Nephron progenitor cell (in vitro differentiated cells): ENCODE measurements around the gene NFIA.

Experiments used
- DNase-seq: peaks from one replicate; pipeline ENCODE4 v3.0.0; 2021
- H3K27ac Mint-ChIP-seq: 2 replicates; pipeline ENCODE4 v1.8.0; 2021; ENCODE audit warnings: mild to moderate bottlenecking, moderate library complexity, mixed read lengths
- H3K27me3 Mint-ChIP-seq: 2 replicates; pipeline ENCODE4 v1.8.0; 2021; ENCODE audit warnings: mild to moderate bottlenecking, low read depth, mixed read lengths; ENCODE audit not compliant: poor library complexity
- H3K36me3 Mint-ChIP-seq: 2 replicates; pipeline ENCODE4 v1.8.0; 2021; ENCODE audit warnings: low read depth, mixed read lengths
- H3K4me1 Mint-ChIP-seq: 2 replicates; pipeline ENCODE4 v1.8.0; 2021; ENCODE audit warnings: mixed read lengths
- H3K4me3 Mint-ChIP-seq: 2 replicates; pipeline ENCODE4 v1.8.0; 2021; ENCODE audit warnings: mild to moderate bottlenecking, moderate library complexity, mixed read lengths
- H3K9me3 Mint-ChIP-seq: 2 replicates; pipeline ENCODE4 v1.8.0; 2021; ENCODE audit warnings: mild to moderate bottlenecking, moderate library complexity, mixed read lengths
- TF ChIP-seq, protein P1 (sequence below): fragments of 200-600 bp; sonication (generic); IDR thresholded peaks from 2 replicates; pipeline ENCODE4 v1.5.0; 2021; ENCODE audit warnings: antibody characterized with exemption

Gene NFIA

DNA sequence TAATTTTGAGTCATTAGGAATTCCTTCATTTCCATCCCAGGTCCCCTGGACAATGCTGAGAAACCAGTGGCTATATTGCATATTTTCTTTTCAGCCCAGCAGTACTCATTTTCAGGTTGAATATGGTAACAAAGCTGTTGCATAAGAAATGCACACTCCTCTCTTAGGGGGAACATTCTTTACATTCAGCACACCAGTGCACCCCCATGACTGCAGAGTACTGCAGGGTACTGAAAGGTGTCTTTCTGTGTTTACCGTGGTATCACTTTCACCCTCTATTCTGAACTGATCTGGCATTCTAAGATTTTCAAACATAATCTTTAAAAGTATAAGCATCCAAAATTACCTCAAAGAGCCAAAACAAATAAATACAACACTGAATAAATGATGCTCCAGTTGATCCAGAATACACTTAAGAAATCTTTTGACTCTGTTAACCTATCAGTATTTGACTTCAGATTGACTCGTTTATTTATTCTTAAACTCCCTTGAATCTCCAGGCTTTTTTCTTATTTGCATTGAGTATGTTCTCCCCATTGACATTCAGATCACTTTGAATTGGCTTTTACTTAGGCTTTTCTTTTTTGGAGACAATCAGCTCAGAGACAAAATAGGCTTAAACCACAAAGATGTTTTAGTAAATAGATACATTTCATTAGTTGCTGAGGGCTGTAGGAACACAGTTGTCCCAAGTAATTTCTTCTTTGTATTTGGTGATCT lies 213.6 kb downstream of the NFIA start:
- no peak overlapping the region for H3K27ac Mint-ChIP-seq

DNA sequence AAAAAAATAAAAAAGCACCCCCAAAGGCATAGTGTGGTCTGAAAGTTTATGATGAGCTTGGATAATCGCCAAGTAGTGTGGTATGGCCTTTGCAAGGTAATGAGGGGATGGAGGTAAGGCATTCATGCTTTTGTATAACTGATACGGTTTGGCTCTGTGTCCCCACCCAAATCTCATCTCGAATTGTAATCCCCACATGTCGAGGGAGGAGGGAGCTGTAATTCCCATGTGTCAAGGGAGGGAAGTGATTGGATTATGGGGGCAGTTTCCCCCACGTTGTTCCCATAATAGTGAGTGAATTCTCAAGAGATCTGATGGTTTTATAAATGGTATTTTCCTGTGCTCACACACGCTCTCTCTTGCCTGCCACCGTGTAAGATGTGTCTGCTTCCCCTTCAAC lies 215.5 kb downstream of the NFIA start:
- Mint-ChIP-seq H3K4me1 (peaks cover 7% of the 10 kb centered on the region), H3K4me3 (no peak overlapping the region), H3K9me3 (peaks cover 9% of the 10 kb centered on the region), H3K27me3 (peaks cover 4% of the 10 kb centered on the region), H3K27ac (no peak overlapping the region), H3K36me3 (no peaks in the 10 kb centered on the region)
- TF ChIP-seq, protein P1, sequence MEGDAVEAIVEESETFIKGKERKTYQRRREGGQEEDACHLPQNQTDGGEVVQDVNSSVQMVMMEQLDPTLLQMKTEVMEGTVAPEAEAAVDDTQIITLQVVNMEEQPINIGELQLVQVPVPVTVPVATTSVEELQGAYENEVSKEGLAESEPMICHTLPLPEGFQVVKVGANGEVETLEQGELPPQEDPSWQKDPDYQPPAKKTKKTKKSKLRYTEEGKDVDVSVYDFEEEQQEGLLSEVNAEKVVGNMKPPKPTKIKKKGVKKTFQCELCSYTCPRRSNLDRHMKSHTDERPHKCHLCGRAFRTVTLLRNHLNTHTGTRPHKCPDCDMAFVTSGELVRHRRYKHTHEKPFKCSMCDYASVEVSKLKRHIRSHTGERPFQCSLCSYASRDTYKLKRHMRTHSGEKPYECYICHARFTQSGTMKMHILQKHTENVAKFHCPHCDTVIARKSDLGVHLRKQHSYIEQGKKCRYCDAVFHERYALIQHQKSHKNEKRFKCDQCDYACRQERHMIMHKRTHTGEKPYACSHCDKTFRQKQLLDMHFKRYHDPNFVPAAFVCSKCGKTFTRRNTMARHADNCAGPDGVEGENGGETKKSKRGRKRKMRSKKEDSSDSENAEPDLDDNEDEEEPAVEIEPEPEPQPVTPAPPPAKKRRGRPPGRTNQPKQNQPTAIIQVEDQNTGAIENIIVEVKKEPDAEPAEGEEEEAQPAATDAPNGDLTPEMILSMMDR, result no peak
- DNase-seq, result no peak

More for the DNA sequence above, 213.6 kb downstream of the NFIA start:
- no peak overlapping the region for H3K4me3 Mint-ChIP-seq
- H3K36me3 Mint-ChIP-seq, result no peaks in the 10 kb centered on the region
- H3K4me1 Mint-ChIP-seq, result no peaks in the 10 kb centered on the region
- peaks cover 9% of the 10 kb centered on the region for H3K9me3 Mint-ChIP-seq
- TF ChIP-seq, protein P1, result no peak
- peaks cover 4% of the 10 kb centered on the region for H3K27me3 Mint-ChIP-seq
- no peak for DNase-seq

DNA sequence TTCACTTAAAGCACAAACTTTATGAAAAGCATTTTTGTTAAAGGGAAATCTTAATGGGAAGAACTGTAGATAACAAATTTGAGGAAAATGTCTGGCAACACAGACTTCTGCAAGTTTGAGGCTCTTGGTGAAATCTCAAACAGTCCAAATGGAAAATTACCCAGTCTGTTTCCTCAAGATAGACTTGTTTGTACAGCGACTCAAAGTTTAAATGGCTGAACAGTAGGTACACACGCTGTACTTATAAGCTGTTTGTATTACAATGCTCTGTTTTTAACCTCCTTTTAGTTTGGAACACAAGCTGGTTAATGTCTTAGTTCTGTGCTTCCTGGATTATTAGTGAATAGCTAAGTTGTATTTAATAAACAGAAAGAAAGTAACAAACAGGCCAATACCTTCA lies 217.1 kb downstream of the NFIA start:
- H3K4me1 Mint-ChIP-seq, result peaks cover 7% of the 10 kb centered on the region
- no peaks in the 10 kb centered on the region for H3K36me3 Mint-ChIP-seq
- TF ChIP-seq, protein P1, result no peak
- no peak overlapping the region for H3K27ac Mint-ChIP-seq
- H3K9me3 Mint-ChIP-seq, result peaks cover 9% of the 10 kb centered on the region
- H3K27me3 Mint-ChIP-seq, result peaks cover 4% of the 10 kb centered on the region
- DNase-seq, result no peak
- no peak overlapping the region for H3K4me3 Mint-ChIP-seq

DNA sequence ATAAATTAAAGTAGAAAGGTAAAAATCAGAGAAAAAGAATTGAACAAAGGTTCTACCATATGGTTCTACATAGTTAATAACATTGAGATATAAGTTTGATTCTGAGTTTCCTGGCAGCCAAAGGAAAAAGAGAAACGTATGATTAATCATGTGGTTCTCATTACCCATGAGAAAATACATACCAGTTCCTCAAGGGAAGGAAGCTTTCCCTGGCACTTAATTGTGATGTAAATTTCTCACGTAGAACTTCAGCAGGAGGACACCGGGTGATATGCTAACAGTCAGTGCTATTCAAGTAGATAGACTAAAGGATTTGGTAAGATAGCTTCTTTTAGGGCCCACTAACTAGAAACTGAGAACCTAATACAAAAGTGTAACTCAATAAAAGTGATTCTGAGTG lies 218.5 kb downstream of the NFIA start:
- Mint-ChIP-seq H3K27me3 (peaks cover 4% of the 10 kb centered on the region), H3K4me1 (peaks cover 7% of the 10 kb centered on the region), H3K4me3 (no peak overlapping the region), H3K9me3 (peaks cover 9% of the 10 kb centered on the region), H3K27ac (no peak overlapping the region), H3K36me3 (no peaks in the 10 kb centered on the region)
- TF ChIP-seq, protein P1, result no peak
- no peak for DNase-seq

DNA sequence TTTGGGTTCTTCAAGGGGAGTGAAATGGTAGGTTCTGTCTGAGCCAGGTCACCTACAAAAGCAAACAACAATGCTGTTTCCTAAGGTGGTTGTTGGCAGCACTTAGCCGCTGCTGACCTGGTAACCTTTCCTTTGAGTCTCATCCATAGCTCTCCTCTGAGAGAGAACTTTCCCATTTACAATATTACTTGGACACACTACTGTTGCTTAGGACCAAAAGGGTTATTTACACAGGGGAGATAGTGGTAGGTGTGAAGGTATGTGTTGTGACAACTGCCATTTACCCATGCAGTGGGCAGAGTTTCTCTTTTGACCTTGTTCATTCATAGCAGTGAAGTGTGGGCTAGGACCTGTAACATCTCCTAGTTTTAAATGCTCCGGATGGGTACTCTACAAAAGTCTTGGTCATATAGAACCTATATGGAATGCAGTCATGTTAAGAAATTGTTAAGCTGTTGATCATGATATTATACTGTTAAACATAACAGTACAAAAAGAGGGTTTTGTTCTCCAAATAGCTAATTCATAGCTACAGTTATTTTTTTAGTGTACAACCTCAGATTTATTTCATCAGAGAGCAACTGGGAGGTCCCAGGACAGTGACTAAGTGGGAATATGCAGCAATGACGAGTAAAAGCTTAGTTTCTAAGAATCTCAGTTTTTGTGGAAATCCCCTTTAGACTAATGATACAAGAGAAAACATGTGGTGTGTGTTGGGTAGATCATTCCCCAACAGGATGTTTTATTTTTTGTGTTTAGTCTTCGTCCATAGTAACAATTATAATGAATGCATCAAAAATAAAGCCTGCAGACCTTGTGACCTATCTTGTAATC lies 219.7 kb downstream of the NFIA start:
- TF ChIP-seq, protein P1, result no peak
- H3K36me3 Mint-ChIP-seq, result no peaks in the 10 kb centered on the region
- no peak for DNase-seq
- H3K27me3 Mint-ChIP-seq, result peaks cover 8% of the 10 kb centered on the region
- peaks cover 9% of the 10 kb centered on the region for H3K9me3 Mint-ChIP-seq
- no peak overlapping the region for H3K4me3 Mint-ChIP-seq
- peaks cover 7% of the 10 kb centered on the region for H3K4me1 Mint-ChIP-seq
- H3K27ac Mint-ChIP-seq, result no peak overlapping the region
